Measurements from ENCODE around the gene CCZ1B.
"Not testable (repeated sequence)": the region's sequence is repeated elsewhere in the genome, so short reads cannot be mapped to it uniquely, and the experiment has no call there.

DNA sequence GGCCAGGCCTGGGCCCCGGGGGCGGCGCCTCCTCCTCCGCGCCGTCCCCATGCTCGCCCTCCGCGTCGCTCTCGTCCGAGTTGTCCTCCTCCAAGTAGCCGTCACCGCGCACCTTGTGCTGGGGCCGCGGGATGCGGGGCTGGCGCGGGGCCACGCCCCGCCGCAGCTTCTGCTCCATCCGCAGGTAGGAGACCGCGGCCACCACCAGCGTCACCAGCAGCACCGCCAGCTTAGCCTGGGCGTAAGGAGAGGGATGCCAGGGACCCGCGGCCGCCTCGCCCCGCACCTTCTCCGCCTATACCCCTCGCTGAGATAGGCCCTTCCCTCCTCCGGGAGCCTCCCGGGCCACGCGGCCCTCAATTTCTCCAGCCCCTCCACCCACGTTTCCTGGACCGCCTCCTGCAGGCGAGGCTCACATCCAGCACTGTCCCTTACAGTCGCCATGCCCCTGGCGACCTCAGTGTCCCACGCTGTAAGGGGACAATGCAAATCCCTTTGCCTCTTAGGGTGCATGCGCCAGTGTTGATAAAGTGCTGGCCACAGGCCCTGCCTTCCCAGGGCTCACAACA lies 29.6 kb upstream of the CCZ1B start:
- not testable (repeated sequence) for TF ChIP-seq POLR2A (IDR thresholded peaks at IDR 0.05); CTCF (IDR thresholded peaks at IDR 0.05 in 4 of 5, conservative IDR thresholded peaks at IDR 0.05 in 1 of 5)

Data from gastrocnemius medialis (tissue), 4 donors.